ENCODE data around the gene FRY.

FRY gene

DNA sequence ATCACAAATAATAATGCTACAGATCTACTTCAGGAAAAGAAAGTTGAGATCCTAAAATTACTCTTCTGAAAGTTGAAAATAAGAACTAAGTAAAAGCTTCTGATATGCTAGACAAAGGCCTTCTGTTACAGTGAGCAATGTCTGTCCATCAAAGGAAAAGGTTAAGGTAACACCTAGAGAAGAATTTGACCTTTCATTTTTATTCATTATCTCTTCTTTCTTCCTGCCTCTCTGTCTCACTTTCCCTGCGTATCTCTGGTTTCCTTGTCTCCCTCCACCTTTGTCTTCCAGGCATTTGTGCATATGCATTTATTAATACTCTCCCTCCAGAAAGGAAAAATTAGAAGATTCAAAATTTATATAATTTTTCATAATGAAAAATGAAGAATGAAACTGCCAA lies 234.6 kb downstream of the FRY start:
- DNase-seq, result no peak

DNA sequence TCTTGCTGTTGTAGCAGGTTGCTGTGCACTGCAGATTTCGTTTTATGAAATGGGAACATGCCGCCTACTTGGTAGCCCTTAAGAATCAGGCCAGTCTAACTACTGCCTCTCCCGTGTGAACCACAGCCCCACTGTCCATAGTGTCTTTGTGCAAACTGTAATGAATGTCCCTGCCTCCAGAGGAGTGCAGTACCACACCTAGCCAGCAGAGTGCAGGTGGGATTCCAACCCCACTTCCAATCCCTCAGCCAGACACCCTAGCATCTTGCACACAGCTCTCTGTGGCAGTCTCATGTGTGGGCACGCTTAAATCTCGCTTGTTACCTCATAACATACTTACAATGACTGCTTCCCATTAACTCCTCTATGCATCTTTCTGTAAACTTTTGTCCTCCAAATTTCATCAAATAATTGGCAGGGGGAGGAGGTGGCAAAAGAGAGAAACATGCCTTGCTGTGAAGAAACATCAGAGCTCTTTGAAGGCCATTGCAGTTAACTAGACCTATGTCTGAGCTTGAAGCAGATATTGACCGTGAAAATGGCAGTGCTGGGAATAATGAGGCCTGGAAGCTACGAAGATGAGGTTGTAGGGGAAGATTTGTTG lies 236.4 kb downstream of the FRY start:
- DNase-seq, result peak in 1 of 2 experiments; percentile 15

DNA sequence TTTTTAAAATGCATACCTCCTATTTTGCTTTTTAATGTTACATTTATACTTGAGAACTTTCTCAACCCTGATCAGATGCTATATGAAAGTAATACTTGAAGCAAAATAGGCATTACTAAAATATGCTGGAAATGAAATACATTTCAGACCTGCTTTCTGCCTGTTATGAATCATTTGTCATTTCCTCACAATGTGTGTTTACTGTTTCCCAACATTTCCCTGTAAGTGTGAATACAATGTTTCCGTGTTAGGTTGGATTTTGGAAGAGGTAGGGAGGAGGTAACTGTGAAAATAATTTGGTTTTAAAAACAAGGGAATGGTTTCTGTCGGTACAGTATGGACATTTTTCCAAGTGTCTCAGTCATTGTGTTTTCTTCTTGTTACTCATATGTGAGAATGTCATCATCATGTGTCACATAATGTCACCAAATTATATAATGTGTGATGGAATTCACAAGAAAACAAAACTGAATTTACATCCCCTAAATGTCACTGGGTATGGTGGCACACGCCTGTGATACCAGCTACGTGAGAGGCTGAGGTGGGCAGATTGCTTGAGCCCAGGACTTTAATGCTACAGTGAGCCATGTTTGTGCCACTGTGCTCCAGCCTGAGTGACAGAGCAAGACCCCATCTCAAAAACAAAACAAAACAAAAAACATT lies 240.6 kb downstream of the FRY start:
- DNase-seq, result no peak

DNA sequence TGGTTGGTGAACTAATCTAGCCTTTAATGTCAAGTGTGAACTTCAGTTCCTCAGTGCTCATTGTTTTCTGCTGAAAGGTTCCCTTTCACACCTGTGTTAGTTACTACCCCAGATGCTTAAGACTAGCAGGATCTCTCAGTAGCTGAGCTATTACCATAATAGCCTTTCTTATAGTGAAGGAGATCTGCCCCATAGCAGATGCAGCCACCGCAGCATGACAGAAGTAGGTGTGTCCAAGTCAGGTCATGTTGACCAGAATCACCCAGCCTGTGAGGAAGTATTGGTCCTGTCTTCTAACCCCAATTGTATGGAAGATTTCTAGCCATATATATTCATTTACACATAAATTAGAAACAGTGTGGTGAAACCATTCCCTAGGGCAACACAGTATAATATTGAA lies 246.3 kb downstream of the FRY start:
- DNase-seq, result no peak

DNA sequence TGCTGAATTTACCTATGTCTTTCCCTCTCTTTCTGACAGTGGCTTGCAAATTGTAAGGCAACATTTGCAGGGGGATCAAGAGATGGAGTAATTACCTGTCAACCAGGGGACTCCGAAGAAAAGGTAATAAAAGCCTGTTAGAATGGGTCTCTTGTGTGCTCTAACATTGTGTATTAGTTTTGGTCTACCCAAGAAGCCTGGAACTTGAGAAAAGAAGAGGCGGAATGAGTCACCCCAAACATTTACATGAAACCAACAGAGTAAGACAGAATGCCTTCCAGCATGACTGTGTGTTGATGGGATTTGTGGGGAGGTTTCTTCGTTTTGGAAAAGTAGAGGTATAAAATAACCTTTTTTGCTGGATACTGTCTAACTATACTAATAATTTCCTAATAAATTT lies 246.9 kb downstream of the FRY start:
- DNase-seq, result no peak

DNA sequence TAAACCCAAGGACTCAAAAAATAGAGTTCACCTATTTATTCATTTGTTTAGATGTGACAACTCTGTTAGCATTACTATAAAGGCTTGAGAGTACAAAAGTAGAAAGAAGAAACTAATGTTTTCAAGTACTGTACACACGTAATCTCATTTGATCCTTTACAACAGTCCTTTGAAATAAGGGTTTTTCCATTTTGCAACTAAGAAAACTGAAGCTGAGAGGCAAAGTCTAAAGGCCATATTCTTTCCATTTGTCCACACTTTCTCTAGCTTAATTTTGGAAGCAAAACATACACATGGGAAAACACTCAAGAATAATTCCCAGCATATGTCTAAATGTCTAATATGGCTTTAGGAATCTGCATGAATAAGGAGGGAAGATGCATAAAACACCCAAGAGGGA lies 249.5 kb downstream of the FRY start:
- DNase-seq, result no peak

DNA sequence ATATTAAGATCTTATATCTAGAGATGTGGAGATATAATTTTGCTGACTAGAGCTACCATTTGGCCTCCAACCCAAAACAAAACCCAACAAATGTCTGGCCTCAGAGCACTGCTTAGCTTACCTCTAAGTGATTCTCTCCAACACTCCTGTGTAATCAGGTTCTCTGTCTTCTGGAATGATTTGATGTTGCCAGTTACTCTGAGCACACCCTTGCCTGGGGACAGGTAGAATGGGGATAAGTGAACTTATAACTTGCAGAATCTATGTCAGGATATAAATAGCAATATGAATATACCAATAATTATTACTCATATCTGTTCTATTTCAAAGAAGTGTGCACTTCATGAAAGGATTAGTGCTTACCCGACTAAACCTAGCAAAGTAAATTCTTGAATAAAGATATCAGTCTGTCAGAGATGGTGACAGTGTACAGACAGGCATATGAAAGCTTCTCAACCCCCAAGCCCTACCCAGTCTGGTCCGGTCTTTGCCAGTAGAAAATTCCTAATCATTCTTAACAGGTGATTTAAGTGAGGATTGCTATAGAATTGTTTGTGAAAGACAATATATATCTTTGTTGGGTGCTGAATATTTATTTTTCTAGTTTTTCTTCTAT lies 250.6 kb downstream of the FRY start:
- DNase-seq, result no peak

DNA sequence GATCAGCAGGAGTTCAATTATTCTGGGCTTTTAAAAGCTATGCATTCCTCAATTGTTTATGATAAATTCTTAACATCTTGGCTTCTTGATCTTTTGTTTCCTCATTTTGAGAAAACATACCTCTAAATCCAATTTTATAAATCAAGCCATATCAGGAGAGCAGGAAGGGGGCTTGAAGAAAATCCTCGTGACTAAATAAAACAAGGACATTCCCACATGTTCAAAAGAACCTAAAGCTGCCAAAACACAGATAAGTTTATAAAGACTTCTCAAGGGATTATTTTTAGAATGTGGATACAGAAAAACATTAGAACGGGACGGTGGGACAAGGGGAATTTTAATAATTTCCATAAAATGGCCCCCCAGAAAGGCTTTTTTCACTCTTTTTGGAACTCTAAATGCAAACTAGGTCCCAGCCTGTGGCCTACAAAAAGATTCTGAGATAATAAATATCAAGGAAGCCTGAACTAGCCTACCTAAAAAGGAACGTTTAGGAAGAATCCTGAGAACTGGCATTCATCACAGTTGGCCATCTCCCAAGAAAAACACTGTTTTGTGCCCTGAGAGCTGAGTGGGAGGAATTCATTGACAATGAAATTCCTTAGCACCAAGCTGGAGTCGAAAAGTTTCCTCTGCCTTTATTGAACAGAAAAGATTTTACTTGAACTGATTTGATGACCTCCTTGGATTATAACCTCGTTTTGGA lies 253.5 kb downstream of the FRY start:
- DNase-seq, result peak in 1 of 2 experiments; percentile 6

DNA sequence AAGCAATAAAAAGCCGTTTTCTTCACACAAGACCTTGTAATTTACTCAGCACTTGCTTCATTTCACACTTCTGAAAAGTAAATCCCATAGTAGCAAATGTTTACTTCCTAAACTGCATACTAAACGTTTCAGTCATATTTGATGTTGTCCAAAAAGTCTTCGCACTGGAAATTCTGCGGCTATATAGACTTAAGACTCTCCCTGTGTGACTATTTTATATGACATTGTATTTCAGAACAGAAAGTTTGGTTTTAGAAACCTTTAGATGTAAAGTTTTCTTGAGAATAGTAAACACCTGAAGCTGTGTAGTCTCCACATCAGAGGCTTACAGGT lies 254.0 kb downstream of the FRY start:
- no peak for DNase-seq

DNA sequence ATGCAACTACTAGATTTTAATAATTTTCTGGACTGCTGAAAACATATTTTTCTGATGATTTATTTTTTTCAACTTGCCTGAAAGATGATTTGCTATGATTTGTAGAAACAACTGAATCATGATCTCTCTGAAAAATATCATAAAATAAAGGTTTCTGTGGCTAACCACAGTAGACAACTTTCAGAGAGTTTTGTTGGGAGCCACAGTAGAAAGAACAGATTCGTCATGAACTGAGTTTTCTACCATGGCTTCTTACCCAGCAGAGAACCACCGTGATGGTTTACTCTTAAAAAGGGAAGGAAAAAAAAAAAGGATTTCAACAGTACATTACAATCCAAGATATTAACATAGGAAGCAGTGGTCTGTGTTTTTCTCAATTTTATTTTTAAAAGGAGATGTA lies 265.6 kb downstream of the FRY start:
- DNase-seq, result no peak

DNA sequence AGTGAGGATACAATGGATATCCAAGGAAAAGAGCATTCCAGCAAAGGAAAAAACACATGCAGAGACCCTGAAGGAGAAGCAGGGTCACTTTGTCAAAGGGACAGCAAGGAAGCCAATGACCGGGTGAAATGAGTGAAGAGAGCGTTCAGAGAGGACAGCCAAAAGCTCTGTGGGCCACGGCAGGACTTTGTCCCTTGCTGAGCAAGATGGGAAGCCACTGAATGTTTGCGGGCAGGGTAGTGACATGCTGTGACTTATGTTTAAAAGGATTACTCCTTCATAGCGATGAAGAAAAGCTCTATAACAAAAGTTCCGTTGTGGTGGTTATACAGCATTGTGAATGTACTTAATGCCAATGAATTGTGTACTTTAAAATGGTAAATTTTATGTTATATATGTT lies 267.1 kb downstream of the FRY start:
- no peak for DNase-seq

DNA sequence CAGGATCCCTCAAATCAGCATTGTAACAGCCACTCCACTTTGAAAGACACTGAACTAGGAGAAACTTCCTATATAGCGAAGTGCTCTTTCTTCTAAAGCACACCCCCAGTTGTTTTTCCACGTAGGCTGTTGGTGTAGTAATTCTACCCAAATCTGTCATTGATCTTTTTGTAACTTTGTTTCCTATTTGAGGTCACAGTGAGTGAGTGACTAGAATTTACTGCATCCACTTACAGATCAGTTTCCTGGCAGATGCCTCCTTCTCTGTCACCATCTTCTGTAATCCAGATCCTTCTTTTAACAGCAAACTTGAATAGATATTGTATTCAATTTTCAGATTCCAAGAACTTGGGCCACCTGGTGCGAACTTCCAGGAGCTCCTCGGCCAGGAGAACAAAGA lies 268.3 kb downstream of the FRY start:
- DNase-seq, result no peak

DNA sequence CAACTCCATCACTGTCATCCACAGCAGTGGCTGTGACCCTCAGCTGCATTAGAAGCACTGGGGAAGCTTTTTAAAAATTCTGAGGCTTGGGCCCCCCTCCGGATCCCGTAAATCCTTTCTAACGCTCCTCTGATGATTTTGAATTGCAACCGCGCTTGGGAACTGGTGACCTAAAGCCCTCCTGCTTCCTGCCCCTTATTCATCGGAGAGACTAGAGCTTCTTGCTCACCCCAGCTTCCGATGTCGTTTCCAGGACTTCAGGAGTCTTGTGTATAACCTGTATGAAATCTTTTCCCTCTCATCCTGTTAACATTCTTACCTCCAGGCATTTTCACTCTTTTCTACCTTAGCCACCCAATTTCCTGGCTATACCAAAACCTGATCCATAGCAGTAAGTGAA lies 268.8 kb downstream of the FRY start:
- DNase-seq, result no peak

DNA sequence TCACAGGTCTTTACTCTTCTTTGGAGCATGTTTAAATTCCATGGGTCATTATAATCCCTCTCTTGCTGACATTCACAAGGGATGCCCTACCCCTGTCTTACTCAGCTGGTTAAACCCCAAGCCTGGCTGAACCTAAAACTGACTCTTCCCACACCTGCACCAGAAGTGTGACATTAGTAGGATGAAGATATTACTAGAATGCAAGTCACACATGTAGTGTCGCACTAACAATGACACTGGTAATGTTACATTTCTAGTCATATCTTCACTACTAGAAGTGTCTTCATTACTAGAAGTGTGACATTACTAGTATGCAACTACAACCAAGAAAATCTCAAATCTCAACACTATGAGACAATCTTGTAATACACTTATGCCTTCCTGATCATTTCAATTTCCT lies 269.3 kb downstream of the FRY start:
- DNase-seq, result no peak

DNA sequence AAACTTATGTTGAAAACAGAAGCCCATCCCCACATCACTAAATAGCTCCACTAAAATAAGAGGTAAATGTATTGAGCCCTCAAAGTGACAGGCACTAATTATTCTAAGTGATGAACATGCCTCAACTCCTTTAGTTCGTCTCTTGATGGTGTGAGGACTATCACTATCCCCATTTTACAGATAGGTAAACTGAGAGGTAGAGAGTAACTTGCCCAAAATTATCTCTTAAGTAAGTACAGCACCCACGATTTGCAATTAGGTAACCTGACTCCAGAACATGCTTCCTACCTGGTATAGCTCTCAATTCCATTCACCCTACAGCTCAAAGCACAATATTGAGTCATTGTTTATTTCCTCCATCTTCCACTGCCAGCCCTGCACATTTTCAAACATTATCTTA lies 270.9 kb downstream of the FRY start:
- no peak for DNase-seq

DNA sequence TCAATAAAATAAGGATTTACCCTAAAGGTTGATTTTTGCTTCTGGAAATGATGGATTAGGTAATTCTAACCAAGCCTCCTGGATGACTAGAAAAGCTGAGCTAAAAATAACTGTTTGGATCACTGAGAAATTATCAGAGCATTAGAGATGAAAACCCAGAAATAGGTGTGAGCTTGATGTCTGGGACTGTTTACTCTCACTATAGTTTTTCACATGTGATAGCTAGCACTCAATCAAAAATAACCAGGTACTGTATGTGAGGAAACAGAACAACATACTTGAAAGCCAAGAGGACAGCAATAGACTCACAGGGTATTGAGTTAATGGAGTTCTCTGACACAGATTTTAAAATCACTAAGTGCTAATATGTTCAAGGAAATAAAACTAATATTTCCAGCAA lies 274.1 kb downstream of the FRY start:
- DNase-seq, result no peak

DNA sequence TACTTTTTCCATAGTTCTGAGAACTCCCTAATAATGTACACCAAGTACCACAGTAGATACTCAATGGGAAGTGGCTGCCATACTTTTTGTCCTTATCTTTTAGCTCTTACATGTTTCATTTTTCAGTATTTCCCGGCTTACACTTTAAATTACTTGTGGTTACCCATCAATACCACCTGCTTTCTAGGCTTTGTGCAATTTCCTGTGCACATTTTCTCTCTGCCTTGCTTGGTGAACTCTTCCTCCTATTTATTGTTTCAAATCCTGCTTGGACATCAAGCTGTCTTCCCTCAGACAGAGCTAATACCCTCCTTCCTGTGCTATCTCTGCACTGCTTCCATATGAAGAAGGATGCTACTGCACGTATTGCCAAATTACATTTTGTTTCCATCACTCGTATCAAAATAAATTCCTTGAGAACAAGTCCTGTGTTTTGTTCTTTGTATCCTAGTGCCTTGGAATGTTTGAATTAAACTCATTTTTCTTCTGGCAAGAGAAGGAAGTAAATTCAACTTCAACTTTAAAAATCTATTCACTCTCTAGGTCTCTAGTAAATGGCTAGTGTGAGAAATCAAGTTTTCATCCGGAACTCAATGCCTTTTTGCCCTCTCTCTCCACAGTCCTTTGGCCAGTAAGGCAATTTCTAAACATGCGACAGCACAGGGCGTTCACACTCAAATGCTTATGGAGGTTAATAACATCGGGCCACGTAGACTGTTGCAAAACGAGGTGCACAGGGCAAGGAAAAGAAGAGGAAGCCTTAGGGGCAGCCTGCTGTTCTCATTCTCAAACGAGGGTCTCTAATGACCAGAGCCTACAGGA lies 277.9 kb downstream of the FRY start:
- no peak for DNase-seq

DNA sequence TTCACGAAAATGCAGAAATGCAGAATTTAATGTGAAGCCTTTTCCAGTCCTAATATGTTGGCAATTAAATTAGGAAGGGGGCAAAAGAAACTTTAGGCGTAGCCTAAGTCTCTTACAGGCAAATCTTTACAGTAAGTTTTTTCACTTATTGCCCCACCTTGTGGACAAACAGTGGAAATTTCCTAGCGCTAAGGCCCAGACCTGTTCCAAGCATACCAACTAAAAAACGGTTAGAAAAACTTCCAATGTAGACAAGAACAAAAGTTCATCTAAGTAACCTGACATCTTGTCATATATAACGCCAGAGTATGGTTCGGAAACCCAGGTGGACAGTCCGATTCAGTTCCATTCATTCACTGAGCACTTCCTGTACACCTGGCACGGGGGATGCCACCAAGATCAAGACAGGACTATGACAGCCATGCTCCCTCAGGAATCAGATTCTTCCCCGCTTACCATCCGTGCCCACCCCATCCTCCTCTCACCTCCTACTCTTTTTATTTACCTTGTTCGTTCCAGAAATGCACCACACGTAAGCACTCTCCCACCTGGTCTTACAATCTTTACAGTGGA lies 278.6 kb downstream of the FRY start:
- DNase-seq, result peak; percentile 10 to 41

DNA sequence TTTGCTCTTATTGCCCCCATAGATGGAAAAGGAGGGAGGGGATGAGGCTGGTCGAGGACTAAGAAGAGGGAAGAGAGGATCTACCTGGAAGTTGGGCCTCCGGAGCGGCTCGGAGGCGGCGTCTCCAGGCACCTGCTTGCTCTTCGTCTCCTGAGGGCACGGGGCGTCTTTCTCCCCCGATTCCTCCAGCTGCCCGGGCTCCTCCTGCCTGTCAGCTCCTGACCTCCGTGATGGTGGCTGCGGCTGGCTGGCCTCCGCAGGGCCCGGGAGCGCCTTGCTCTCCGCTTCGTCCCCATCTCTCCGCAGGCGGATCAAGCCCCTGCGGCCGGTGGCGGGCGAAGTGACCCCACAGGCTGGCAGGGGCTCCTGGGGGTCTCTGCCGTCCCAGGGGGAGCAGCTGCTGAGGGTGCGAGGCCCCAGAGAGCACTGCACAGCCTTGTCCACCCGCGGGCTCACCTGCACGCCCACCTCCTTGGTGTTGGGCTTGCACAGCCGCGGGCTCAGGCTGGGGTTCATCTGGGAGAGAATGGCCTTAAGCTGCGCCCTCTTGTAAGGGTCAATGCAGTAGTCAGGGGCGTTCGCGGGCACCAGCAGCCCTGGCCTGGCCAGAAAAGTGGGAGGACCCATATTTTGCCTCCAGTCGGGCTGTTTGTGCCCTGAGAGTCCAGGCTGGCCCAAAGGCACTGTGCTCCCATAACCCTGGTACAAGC lies 279.8 kb downstream of the FRY start:
- no peak for DNase-seq

DNA sequence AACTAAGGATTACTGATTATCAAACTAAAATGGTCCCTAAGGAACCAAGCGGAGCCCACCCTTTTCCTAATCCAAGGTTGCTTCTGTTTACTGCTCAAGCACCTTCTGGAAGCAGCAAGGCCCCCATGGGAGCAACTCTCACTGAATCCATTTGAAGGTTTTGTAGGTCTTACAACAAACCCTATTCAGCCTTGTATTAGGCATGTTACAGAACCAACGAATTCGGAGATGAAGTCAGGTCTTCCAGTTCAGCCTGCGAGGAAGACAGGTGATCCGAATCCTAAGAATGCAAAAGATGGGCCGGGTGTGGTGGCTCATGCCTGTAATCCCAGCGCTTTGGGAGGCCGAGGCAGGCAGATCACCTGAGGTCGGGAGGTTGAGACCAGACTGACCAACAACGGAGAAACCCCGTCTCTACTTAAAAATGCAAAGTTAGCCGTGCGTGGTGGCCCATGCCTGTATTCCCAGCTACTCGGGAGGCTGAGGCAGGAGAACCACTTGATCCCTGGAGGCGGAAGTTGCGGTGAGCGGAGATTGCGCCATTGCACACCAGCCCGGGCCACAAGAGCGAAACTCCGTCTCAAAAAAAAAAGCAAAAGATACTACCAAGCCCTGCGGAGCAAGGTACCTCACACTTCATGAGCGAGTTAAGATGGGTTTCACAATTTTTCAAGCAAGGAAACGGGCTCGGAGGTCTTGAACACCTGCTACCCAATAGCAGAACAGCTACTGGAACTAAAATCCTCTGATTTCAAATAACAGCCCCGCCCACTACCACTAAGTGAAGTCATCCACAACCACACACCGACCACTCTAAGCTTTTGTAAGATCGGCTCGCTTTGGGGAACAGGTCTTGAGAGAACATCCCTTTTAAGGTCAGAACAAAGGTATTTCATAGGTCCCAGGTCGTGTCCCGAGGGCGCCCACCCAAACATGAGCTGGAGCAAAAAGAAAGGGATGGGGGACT lies 283.0 kb downstream of the FRY start:
- DNase-seq, result peak; percentile 23 to 37
